ENCODE data around the gene PSMD3. TPM values are rescaled to one million over a fixed set of nuclear protein-coding genes. Genes with fewer than 3 reads are reported as not detected.

Gene PSMD3
- total and polyA plus RNA-seq, 2 of the 4 experiments (the other 2 are of a cell fraction) = 123 to 155 TPM

DNA sequence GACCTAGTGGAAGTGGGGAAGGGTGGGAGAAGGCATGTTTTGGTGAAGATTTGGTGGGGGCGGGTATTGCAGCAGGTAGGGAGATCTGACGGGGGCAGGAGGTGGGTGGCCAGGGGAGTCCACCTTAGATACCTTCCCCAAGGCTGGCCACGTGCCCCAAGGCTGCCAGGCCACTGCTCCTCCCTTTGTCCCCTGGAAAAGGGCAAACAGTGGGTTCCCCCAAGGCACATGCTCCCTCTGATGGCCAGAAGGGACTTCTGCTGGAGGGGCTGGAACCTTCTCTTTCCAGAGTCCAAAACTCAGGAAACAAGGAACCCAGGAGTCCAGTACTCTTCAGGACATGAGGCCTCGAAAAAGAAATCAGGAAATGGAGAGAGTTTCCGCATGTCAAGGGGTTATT is 6.2 kb upstream of the PSMD3 start:
- peaks cover 21% of the 10 kb centered on the region for H3K27me3 ChIP-seq (ENCODE audit: control insufficient read depth, insufficient read depth, low read length)
- dilution Hi-C loops (cut with HindIII; ENCODE audit: low sequenced_read_pairs, unreplicated experiment) = no loop called here
- H3K56ac ChIP-seq (ENCODE audit: extremely low read depth, insufficient read depth, low read length) = no peak overlapping the region
- no peak overlapping the region for H3K27ac ChIP-seq (ENCODE audit: insufficient read depth, low read length)
- H3K9me3 ChIP-seq (ENCODE audit: control insufficient read depth, insufficient read depth, low read length) = no peaks in the 10 kb centered on the region
- H4K8ac ChIP-seq (ENCODE audit: low read depth in 2 of 2, low read length in 2 of 2) = no peak overlapping the region
- H2BK120ac ChIP-seq (ENCODE audit: low read depth, low read length) = no peak overlapping the region
- no peak for TF ChIP-seq MAZ (IDR thresholded peaks at IDR 0.05; ENCODE audit: borderline replicate concordance, low read depth, low read length)
- no peak for TF ChIP-seq MXI1 (IDR thresholded peaks at IDR 0.05; ENCODE audit: borderline replicate concordance, low read depth, low read length)
- no peak for TF ChIP-seq CTCF (conservative IDR thresholded peaks at IDR 0.05; ENCODE audit: low read depth, low read length)
- no peak for TF ChIP-seq CHD1 (IDR thresholded peaks at IDR 0.05; ENCODE audit: low read depth, low read length)
- TF ChIP-seq BHLHE40 (IDR thresholded peaks at IDR 0.05; ENCODE audit: low read depth, low read length) = no peak
- TF ChIP-seq NFE2L2 (IDR thresholded peaks at IDR 0.05; ENCODE audit: low read depth, low read length) = no peak
- TF ChIP-seq POLR2A (IDR thresholded peaks at IDR 0.05; ENCODE audit: low read depth, low read length) = no peak
- H3K4me3 ChIP-seq (ENCODE audit: insufficient read depth, low read depth, low read length) = no peak overlapping the region
- H3K4me2 ChIP-seq (ENCODE audit: low read depth, low read length) = no peak overlapping the region
- no peak overlapping the region for H2BK5ac ChIP-seq (ENCODE audit: low read depth, low read length, poor library complexity, severe bottlenecking)
- no TSS peak for BruUV-seq (replicated peaks)
- H3K4ac ChIP-seq (ENCODE audit: low read depth, low read length) = no peak overlapping the region
- H3K79me1 ChIP-seq (ENCODE audit: low read depth in 1 of 2, low read length in 2 of 2) = no peaks in the 10 kb centered on the region
- ChIA-PET POLR2A (ENCODE audit: unreplicated experiment) (no interaction called here), CTCF (no interaction called here)
- intact Hi-C loops (cut with micrococcal nuclease) = no loop called here
- WGBS, 2 experiments (ENCODE audit: extremely low coverage in 2 of 2, insufficient read length in 1 of 2) = no CpG with 5 or more reads among the region's 5 CpGs
- no peak for ATAC-seq (ENCODE audit: low read depth)
- H2BK15ac ChIP-seq (ENCODE audit: low read depth, low read length) = no peak overlapping the region
- H3K9ac ChIP-seq (ENCODE audit: low read depth, low read length) = no peak overlapping the region
- H2AK9ac ChIP-seq (replicated peaks; ENCODE audit: low read depth, low read length, poor library complexity) = peak overlapping the region; percentile 29
- no peak overlapping the region for H4K91ac ChIP-seq (ENCODE audit: insufficient read depth, low read depth, low read length)
- H4K5ac ChIP-seq (ENCODE audit: low read depth, low read length) = no peak overlapping the region
- H2AK5ac ChIP-seq (ENCODE audit: low read depth, low read length) = no peak overlapping the region
- in situ Hi-C loops (cut with MboI; ENCODE audit: low sequenced_read_pairs) = loop anchor here (10.0 kb wide), 1 partner anchor 200 kb away; no protein-coding TSS in a partner anchor
- H3K23ac ChIP-seq (ENCODE audit: low read depth, low read length) = no peak overlapping the region
- H3K18ac ChIP-seq (ENCODE audit: low read depth, low read length) = no peak overlapping the region
- DNase-seq = no peak
- no peaks in the 10 kb centered on the region for H3K36me3 ChIP-seq (ENCODE audit: control insufficient read depth, insufficient read depth, low read length)
- H4K20me1 ChIP-seq (ENCODE audit: insufficient read depth, low read length) = no peaks in the 10 kb centered on the region
- H3K4me1 ChIP-seq (ENCODE audit: control insufficient read depth, insufficient read depth, low read length) = peaks cover 3% of the 10 kb centered on the region; the same call in 1 of the 2 replicates
- no peak overlapping the region for H2BK20ac ChIP-seq (ENCODE audit: low read depth, low read length)
- no peak overlapping the region for H3K14ac ChIP-seq (replicated peaks; ENCODE audit: low read depth, low read length)
- H3K9me1 ChIP-seq (ENCODE audit: insufficient read depth, low read length) = peaks cover 4% of the 10 kb centered on the region; the same call in 1 of the 2 replicates
- no peak overlapping the region for H2AFZ ChIP-seq (replicated peaks; ENCODE audit: low read length, poor library complexity)
